DOHH2 (cell line): ENCODE data around the gene APOBEC3A.
A peak's percentile ranks its signal among the peaks of the same experiment; 100 is the strongest.

Source experiments
- H3F3A ChIP-seq: fragments of 200-600 bp; sonication (generic), shearing (Covaris generic); 2 replicates; pipeline ENCODE4 v1.6.0; 2016; ENCODE audit warnings: antibody characterized with exemption, mild to moderate bottlenecking; ENCODE audit not compliant: control insufficient read depth, insufficient read depth
- H3K27ac ChIP-seq: fragments of 200-600 bp; sonication (generic); 2 replicates; pipeline ENCODE4 v1.5.1; 2014; ENCODE audit warnings: low read depth, mild to moderate bottlenecking, low read length, moderate library complexity
- H3K27me3 ChIP-seq: fragments of 200-600 bp; sonication (generic); 2 replicates; pipeline ENCODE4 v1.6.1; 2014; ENCODE audit warnings: mild to moderate bottlenecking, low read length, mixed read lengths; ENCODE audit not compliant: control insufficient read depth
- H3K36me3 ChIP-seq: fragments of 200-600 bp; sonication (generic); 2 replicates; pipeline ENCODE4 v1.6.1; 2014; ENCODE audit warnings: mild to moderate bottlenecking, low read length, moderate library complexity, mixed read lengths; ENCODE audit not compliant: control insufficient read depth
- H3K4me1 ChIP-seq: fragments of 200-600 bp; sonication (generic); 2 replicates; pipeline ENCODE4 v1.6.1; 2014; ENCODE audit warnings: mild to moderate bottlenecking, low read length, mixed read lengths; ENCODE audit not compliant: control insufficient read depth
- H3K4me2 ChIP-seq: fragments of 200-600 bp; sonication (generic); 2 replicates; pipeline ENCODE4 v1.6.0; 2014; ENCODE audit warnings: mild to moderate bottlenecking, low read length, moderate library complexity
- H3K4me3 ChIP-seq: fragments of 200-600 bp; sonication (generic); 2 replicates; pipeline ENCODE4 v1.5.1; 2014; ENCODE audit warnings: mild to moderate bottlenecking, low read length, mixed read lengths
- H3K79me2 ChIP-seq: fragments of 200-600 bp; sonication (generic); 2 replicates; pipeline ENCODE4 v1.6.1; 2014; ENCODE audit warnings: mild to moderate bottlenecking, low read length, mixed read lengths; ENCODE audit not compliant: control insufficient read depth
- H3K9me2 ChIP-seq: fragments of 200-600 bp; sonication (generic); replicated peaks from 2 replicates; pipeline ENCODE4 v1.6.1; 2014; ENCODE audit warnings: mild to moderate bottlenecking, low read length, mixed read lengths; ENCODE audit not compliant: control insufficient read depth
- H3K9me3 ChIP-seq: fragments of 200-600 bp; sonication (generic); 2 replicates; pipeline ENCODE4 v1.6.1; 2014; ENCODE audit warnings: antibody characterized with exemption, low read length, mixed read lengths; ENCODE audit not compliant: control insufficient read depth, insufficient read depth
- H4K20me1 ChIP-seq: fragments of 200-600 bp; sonication (generic); 2 replicates; pipeline ENCODE4 v1.6.0; 2014; ENCODE audit warnings: low read depth, mild to moderate bottlenecking, antibody characterized with exemption, low read length, moderate library complexity; ENCODE audit not compliant: control insufficient read depth, insufficient read depth
- CTCF ChIP-seq: fragments of 200-600 bp; sonication (generic); IDR thresholded peaks from one replicate; pipeline ENCODE4 v1.5.1; 2014; ENCODE audit warnings: antibody characterized with exemption, mild to moderate bottlenecking, low read depth, low read length; ENCODE audit not compliant: poor library complexity, severe bottlenecking
- EZH2phosphoT487 ChIP-seq: fragments of 200-600 bp; sonication (generic); IDR thresholded peaks from 2 replicates; pipeline ENCODE4 v1.6.1; 2017; ENCODE audit warnings: borderline replicate concordance, mild to moderate bottlenecking, antibody characterized with exemption, low read length, moderate library complexity, mixed read lengths

The APOBEC3A gene

GRCh38 chr22:38996105-38996504, 38.7 kb downstream of the APOBEC3A start:
- no peaks in the 10 kb centered on the region for H3K9me2 ChIP-seq
- peaks cover 14% of the 10 kb centered on the region for H3K27me3 ChIP-seq
- H3K4me3 ChIP-seq: no peak overlapping the region
- no peak overlapping the region for H3K27ac ChIP-seq
- H3K4me1 ChIP-seq: no peaks in the 10 kb centered on the region
- H3K79me2 ChIP-seq: no peaks in the 10 kb centered on the region
- no peaks in the 10 kb centered on the region for H3K36me3 ChIP-seq
- no peak overlapping the region for H3K4me2 ChIP-seq
- TF ChIP-seq CTCF: no peak
- no peak for TF ChIP-seq EZH2phosphoT487
- no peaks in the 10 kb centered on the region for H3F3A ChIP-seq
- no peaks in the 10 kb centered on the region for H4K20me1 ChIP-seq
- H3K9me3 ChIP-seq: no peaks in the 10 kb centered on the region

GRCh38 chr22:38997518-38997917, 40.1 kb downstream of the APOBEC3A start:
- Histone ChIP-seq H3K27me3 (peaks cover 14% of the 10 kb centered on the region), H3K4me1 (no peaks in the 10 kb centered on the region), H3K9me3 (no peaks in the 10 kb centered on the region), H4K20me1 (no peaks in the 10 kb centered on the region), H3K9me2 (no peaks in the 10 kb centered on the region), H3K36me3 (no peaks in the 10 kb centered on the region), H3F3A (no peaks in the 10 kb centered on the region), H3K27ac (no peak overlapping the region), H3K79me2 (no peaks in the 10 kb centered on the region), H3K4me3 (no peak overlapping the region), H3K4me2 (no peak overlapping the region)
- no peak for TF ChIP-seq EZH2phosphoT487
- no peak for TF ChIP-seq CTCF

- H3K27me3 ChIP-seq: no peaks in the 10 kb centered on the region
- peaks cover 3% of the 10 kb centered on the region for H3F3A ChIP-seq
- peak; percentile 77 for TF ChIP-seq CTCF
- TF ChIP-seq EZH2phosphoT487: no peak
- H4K20me1 ChIP-seq: no peaks in the 10 kb centered on the region
- no peaks in the 10 kb centered on the region for H3K79me2 ChIP-seq
- H3K9me3 ChIP-seq: no peaks in the 10 kb centered on the region
- no peak overlapping the region for H3K4me3 ChIP-seq
- H3K9me2 ChIP-seq: no peaks in the 10 kb centered on the region
- H3K27ac ChIP-seq: no peak overlapping the region
- H3K4me1 ChIP-seq: peaks cover 6% of the 10 kb centered on the region
- no peaks in the 10 kb centered on the region for H3K36me3 ChIP-seq
- H3K4me2 ChIP-seq: no peak overlapping the region
Observed at GRCh38 chr22:39003165-39003638, 45.8 kb downstream of the APOBEC3A start.
